HFFc6 (cell line): ENCODE results near the gene HS3ST4. TPM values are rescaled to one million over a fixed set of nuclear protein-coding genes. Genes with fewer than 3 reads are reported as not detected.

Experiments used
- DNase-seq: peaks from one replicate; pipeline ENCODE4 v3.0.0-alpha.2; 2018
- H3K27ac Mint-ChIP-seq: 2 replicates; pipeline ENCODE4 v1.8.0; 2020; ENCODE audit warnings: mild to moderate bottlenecking, mixed read lengths
- H3K27me3 Mint-ChIP-seq: 2 replicates; pipeline ENCODE4 v1.8.0; 2021; ENCODE audit warnings: mild to moderate bottlenecking, moderate library complexity, mixed read lengths; ENCODE audit not compliant: insufficient read depth
- H3K36me3 Mint-ChIP-seq: 2 replicates; pipeline ENCODE4 v1.8.0; 2021; ENCODE audit warnings: low read depth, mixed read lengths
- H3K4me1 Mint-ChIP-seq: 2 replicates; pipeline ENCODE4 v1.8.0; 2020; ENCODE audit warnings: low read depth, mixed read lengths
- H3K4me3 Mint-ChIP-seq: 2 replicates; pipeline ENCODE4 v1.8.0; 2020; ENCODE audit warnings: mild to moderate bottlenecking, moderate library complexity, mixed read lengths
- H3K9me3 Mint-ChIP-seq: 2 replicates; pipeline ENCODE4 v1.8.0; 2020; ENCODE audit warnings: mild to moderate bottlenecking, mixed read lengths
- total RNA-seq, 6 experiments: library from RNA; stranded (reverse); fragmentation: NEBNext Ultra II Directional; extraction: Animal tissue kit (Norgen Biotek cat#: 25700); gene quantifications; 2 replicates in 1 of 6; 3 replicates in 5 of 6; pipeline ENCODE4 v1.2.3, GENCODE V29; 2021
- TF ChIP-seq, protein P1 (sequence below): fragments of 200-600 bp; sonication (generic); IDR thresholded peaks from 2 replicates; pipeline ENCODE4 v1.5.0; 2021; ENCODE audit warnings: antibody characterized with exemption, mild to moderate bottlenecking

HS3ST4 gene
- total RNA-seq, 6 experiments from 2014 or later: not detected

GRCh38 chr16:25916037-25916436, 224.3 kb downstream of the HS3ST4 start:
- no peak overlapping the region for H3K4me3 Mint-ChIP-seq
- TF ChIP-seq, protein P1, sequence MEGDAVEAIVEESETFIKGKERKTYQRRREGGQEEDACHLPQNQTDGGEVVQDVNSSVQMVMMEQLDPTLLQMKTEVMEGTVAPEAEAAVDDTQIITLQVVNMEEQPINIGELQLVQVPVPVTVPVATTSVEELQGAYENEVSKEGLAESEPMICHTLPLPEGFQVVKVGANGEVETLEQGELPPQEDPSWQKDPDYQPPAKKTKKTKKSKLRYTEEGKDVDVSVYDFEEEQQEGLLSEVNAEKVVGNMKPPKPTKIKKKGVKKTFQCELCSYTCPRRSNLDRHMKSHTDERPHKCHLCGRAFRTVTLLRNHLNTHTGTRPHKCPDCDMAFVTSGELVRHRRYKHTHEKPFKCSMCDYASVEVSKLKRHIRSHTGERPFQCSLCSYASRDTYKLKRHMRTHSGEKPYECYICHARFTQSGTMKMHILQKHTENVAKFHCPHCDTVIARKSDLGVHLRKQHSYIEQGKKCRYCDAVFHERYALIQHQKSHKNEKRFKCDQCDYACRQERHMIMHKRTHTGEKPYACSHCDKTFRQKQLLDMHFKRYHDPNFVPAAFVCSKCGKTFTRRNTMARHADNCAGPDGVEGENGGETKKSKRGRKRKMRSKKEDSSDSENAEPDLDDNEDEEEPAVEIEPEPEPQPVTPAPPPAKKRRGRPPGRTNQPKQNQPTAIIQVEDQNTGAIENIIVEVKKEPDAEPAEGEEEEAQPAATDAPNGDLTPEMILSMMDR: no peak
- no peak for DNase-seq
- no peak overlapping the region for H3K27ac Mint-ChIP-seq
- H3K4me1 Mint-ChIP-seq: no peaks in the 10 kb centered on the region
- peaks cover 35% of the 10 kb centered on the region for H3K9me3 Mint-ChIP-seq
- H3K36me3 Mint-ChIP-seq: no peaks in the 10 kb centered on the region
- H3K27me3 Mint-ChIP-seq: no peaks in the 10 kb centered on the region; the same call in 1 of the 2 replicates

DNA sequence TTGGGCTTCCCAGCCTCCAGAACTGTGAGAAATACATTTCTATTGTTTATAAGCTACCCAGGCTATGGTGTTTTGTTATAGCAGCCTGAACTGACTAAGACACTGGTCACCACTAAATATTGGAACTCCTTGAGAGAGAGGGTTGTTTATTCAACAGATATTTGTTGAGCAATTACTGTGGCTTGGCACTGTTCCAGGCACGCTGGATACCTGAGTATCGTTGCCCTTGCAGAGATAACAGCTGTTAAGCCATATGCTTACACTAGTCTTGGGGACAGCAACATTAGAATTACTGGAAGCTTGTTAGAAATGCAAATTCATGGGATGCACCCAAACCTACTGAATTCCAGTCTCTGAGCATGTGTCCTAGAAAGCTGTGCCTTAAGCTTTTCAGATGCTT, 230.7 kb downstream of the HS3ST4 start:
- peaks cover 48% of the 10 kb centered on the region for H3K9me3 Mint-ChIP-seq
- no peaks in the 10 kb centered on the region for H3K4me1 Mint-ChIP-seq
- H3K27me3 Mint-ChIP-seq: no peaks in the 10 kb centered on the region
- H3K36me3 Mint-ChIP-seq: no peaks in the 10 kb centered on the region
- no peak overlapping the region for H3K4me3 Mint-ChIP-seq
- H3K27ac Mint-ChIP-seq: no peak overlapping the region
- TF ChIP-seq, protein P1: no peak
- no peak for DNase-seq

DNA sequence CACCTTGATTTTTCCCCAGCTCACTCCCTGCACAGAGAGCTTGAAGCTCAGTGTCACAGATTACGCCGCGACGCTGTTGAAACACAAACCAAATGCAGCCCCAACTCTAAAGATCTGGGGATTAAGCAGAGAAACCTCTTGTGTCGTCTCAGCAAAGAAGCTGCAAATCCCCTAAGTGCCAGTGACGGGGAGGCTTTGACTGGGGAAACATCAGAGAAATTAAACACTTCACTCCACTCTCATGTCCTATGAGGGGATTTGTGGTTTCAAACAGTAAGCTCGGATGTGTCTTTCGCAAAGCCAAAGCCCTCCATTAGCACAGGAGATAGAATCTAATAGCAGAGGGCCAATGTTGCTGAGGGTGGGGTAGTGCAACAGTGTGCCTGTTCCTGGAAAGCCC, 233.7 kb downstream of the HS3ST4 start:
- Mint-ChIP-seq H3K27me3 (no peaks in the 10 kb centered on the region), H3K4me1 (no peaks in the 10 kb centered on the region), H3K27ac (no peak overlapping the region), H3K4me3 (no peak overlapping the region), H3K9me3 (peaks cover 53% of the 10 kb centered on the region), H3K36me3 (no peaks in the 10 kb centered on the region)
- TF ChIP-seq, protein P1: no peak
- no peak for DNase-seq

GRCh38 chr16:25931473-25932035, 239.8 kb downstream of the HS3ST4 start:
- TF ChIP-seq, protein P1: no peak
- H3K4me1 Mint-ChIP-seq: no peaks in the 10 kb centered on the region
- no peak overlapping the region for H3K27ac Mint-ChIP-seq
- DNase-seq: no peak
- H3K4me3 Mint-ChIP-seq: no peak overlapping the region
- H3K9me3 Mint-ChIP-seq: peaks cover 64% of the 10 kb centered on the region
- no peaks in the 10 kb centered on the region for H3K27me3 Mint-ChIP-seq
- H3K36me3 Mint-ChIP-seq: peaks cover 4% of the 10 kb centered on the region; the same call in 1 of the 2 replicates

GRCh38 chr16:25941800-25942499, 250.2 kb downstream of the HS3ST4 start:
- no peaks in the 10 kb centered on the region; the same call in 1 of the 2 replicates for H3K36me3 Mint-ChIP-seq
- no peak overlapping the region for H3K27ac Mint-ChIP-seq
- TF ChIP-seq, protein P1: no peak
- DNase-seq: no peak
- peaks cover 2% of the 10 kb centered on the region; the same call in 1 of the 2 replicates for H3K27me3 Mint-ChIP-seq
- no peaks in the 10 kb centered on the region for H3K4me1 Mint-ChIP-seq
- H3K4me3 Mint-ChIP-seq: no peak overlapping the region
- H3K9me3 Mint-ChIP-seq: peaks cover 70% of the 10 kb centered on the region
